GM23338 (cell line): Measurements from ENCODE around the gene RPS6KA3. TPM values are rescaled to one million over a fixed set of nuclear protein-coding genes. Genes with fewer than 3 reads are reported as not detected.

Experiments
- ATAC-seq: fragments of 200-7000 bp; cut with Tn5 transposase; 3 replicates; pipeline ENCODE4 v1.9.1; 2020
- DNase-seq: peaks from one replicate; pipeline ENCODE4 v3.0.0-alpha.2; 2015; ENCODE audit warnings: low spot score
- H2AFZ ChIP-seq: fragments of 200-600 bp; sonication (generic); 2 replicates; pipeline ENCODE4 v1.8.0; 2016; ENCODE audit warnings: antibody characterized with exemption, mild to moderate bottlenecking, moderate library complexity
- H3F3A ChIP-seq: fragments of 200-600 bp; sonication (generic); replicated peaks from 2 replicates; pipeline ENCODE4 v1.8.0; 2017; ENCODE audit warnings: antibody characterized with exemption, mixed run types, low read depth
- H3K27ac ChIP-seq: fragments of 200-600 bp; sonication (generic); 2 replicates; pipeline ENCODE4 v1.6.1; 2016; ENCODE audit warnings: low read depth
- H3K27me3 ChIP-seq: fragments of 200-600 bp; sonication (generic); 2 replicates; pipeline ENCODE4 v1.8.0; 2016; ENCODE audit warnings: mild to moderate bottlenecking, mixed run types, moderate library complexity; ENCODE audit not compliant: insufficient read depth
- H3K36me3 ChIP-seq: fragments of 200-600 bp; sonication (generic); 2 replicates; pipeline ENCODE4 v1.8.0; 2016; ENCODE audit warnings: mild to moderate bottlenecking; ENCODE audit not compliant: insufficient read depth
- H3K4me1 ChIP-seq: fragments of 200-600 bp; sonication (generic); 2 replicates; pipeline ENCODE4 v1.8.0; 2016; ENCODE audit warnings: mild to moderate bottlenecking, moderate library complexity; ENCODE audit not compliant: insufficient read depth
- H3K4me2 ChIP-seq: fragments of 200-600 bp; sonication (generic); 2 replicates; pipeline ENCODE4 v1.7.1; 2017; ENCODE audit warnings: mixed run types
- H3K4me3 ChIP-seq: fragments of 200-600 bp; sonication (generic); 2 replicates; pipeline ENCODE4 v1.6.1; 2016; ENCODE audit warnings: mixed run types
- H3K79me2 ChIP-seq: fragments of 200-600 bp; sonication (generic); replicated peaks from 2 replicates; pipeline ENCODE4 v1.8.0; 2017; ENCODE audit warnings: mild to moderate bottlenecking; ENCODE audit not compliant: insufficient read depth
- H3K9me2 ChIP-seq: fragments of 200-600 bp; sonication (generic); 2 replicates; pipeline ENCODE4 v1.8.0; 2017; ENCODE audit not compliant: insufficient read depth
- H4K20me1 ChIP-seq: fragments of 200-600 bp; sonication (generic); replicated peaks from 2 replicates; pipeline ENCODE4 v1.8.0; 2017; ENCODE audit warnings: mild to moderate bottlenecking; ENCODE audit not compliant: insufficient read depth
- H3K27ac Mint-ChIP-seq: 2 replicates; pipeline ENCODE4 v1.8.0; 2020; ENCODE audit warnings: inconsistent platforms, mild to moderate bottlenecking, moderate library complexity, mixed read lengths
- H3K27me3 Mint-ChIP-seq: 3 replicates; pipeline ENCODE4 v1.8.0; 2022; ENCODE audit warnings: low read depth, mild to moderate bottlenecking, moderate library complexity, mixed read lengths, inconsistent platforms; ENCODE audit not compliant: insufficient read depth, poor library complexity
- H3K36me3 Mint-ChIP-seq: 3 replicates; pipeline ENCODE4 v1.8.0; 2021; ENCODE audit warnings: low read depth, mild to moderate bottlenecking, inconsistent platforms, moderate library complexity, mixed read lengths
- H3K4me1 Mint-ChIP-seq: 3 replicates; pipeline ENCODE4 v1.8.0; 2020; ENCODE audit warnings: mild to moderate bottlenecking, inconsistent platforms, mixed read lengths
- H3K4me3 Mint-ChIP-seq: 3 replicates; pipeline ENCODE4 v1.8.0; 2021; ENCODE audit warnings: moderate library complexity, mild to moderate bottlenecking, inconsistent platforms, mixed read lengths
- H3K9me3 Mint-ChIP-seq: 3 replicates; pipeline ENCODE4 v1.8.0; 2020; ENCODE audit warnings: moderate library complexity, mild to moderate bottlenecking, inconsistent platforms, mixed read lengths
- CREB1 ChIP-seq: fragments of 250-450 bp; sonication (Bioruptor Pico); IDR thresholded peaks from 2 replicates; pipeline ENCODE4 v1.5.0; 2020; ENCODE audit warnings: low read depth, mild to moderate bottlenecking, moderate library complexity
- EZH2 ChIP-seq: fragments of 200-600 bp; sonication (generic); IDR thresholded peaks from one replicate; pipeline ENCODE4 v1.8.0; 2017; ENCODE audit warnings: antibody characterized with exemption, mild to moderate bottlenecking, low read depth; ENCODE audit not compliant: unreplicated experiment
- EZH2phosphoT487 ChIP-seq: fragments of 200-600 bp; sonication (generic); IDR thresholded peaks from one replicate; pipeline ENCODE4 v1.8.1; 2018; ENCODE audit warnings: antibody characterized with exemption; ENCODE audit not compliant: unreplicated experiment
- JUNB ChIP-seq: IDR thresholded peaks from one replicate; pipeline ENCODE4 v1.6.1; 2016; ENCODE audit warnings: antibody characterized with exemption; ENCODE audit not compliant: unreplicated experiment
- NANOG ChIP-seq: IDR thresholded peaks from 2 replicates; pipeline ENCODE4 v1.6.1; 2016; ENCODE audit warnings: antibody characterized with exemption, borderline replicate concordance
- POLR2AphosphoS5 ChIP-seq: IDR thresholded peaks from 2 replicates; pipeline ENCODE4 v1.6.1; 2016; ENCODE audit warnings: antibody characterized with exemption, low read depth
- STAT1 ChIP-seq: IDR thresholded peaks from one replicate; pipeline ENCODE4 v1.6.1; 2016; ENCODE audit warnings: antibody characterized with exemption; ENCODE audit not compliant: unreplicated experiment
- ZNF114 ChIP-seq: fragments of 250-450 bp; sonication (Bioruptor Pico); IDR thresholded peaks from 2 replicates; pipeline ENCODE4 v1.5.0; 2020; ENCODE audit warnings: mild to moderate bottlenecking, moderate library complexity
- ZNF331 ChIP-seq: fragments of 250-450 bp; sonication (Bioruptor Pico); IDR thresholded peaks from 2 replicates; pipeline ENCODE4 v1.5.0; 2020; ENCODE audit warnings: low read depth, mild to moderate bottlenecking, moderate library complexity
- polyA plus RNA-seq: library from polyadenylated mRNA; unstranded; fragments of >200 nt; fragmentation: Nextera tagmentation; extraction: Ambion mirVana; gene quantifications from 2 replicates; pipeline ENCODE4 v1.2.1, GENCODE V29; 2016
- total RNA-seq: library from RNA; depleted of rRNA; stranded (reverse); fragments of >200 nt; shearing (Covaris generic); gene quantifications from 2 replicates; pipeline ENCODE4 v1.2.3, GENCODE V29; 2014
- TF ChIP-seq, protein P1 (sequence below), 2 experiments: fragments of 200-600 bp in 1 of 2; sonication (generic) in 1 of 2; conservative IDR thresholded peaks; 2 replicates each; pipeline versions ENCODE4 v1.5.1 to v1.6.1; 2016 to 2017; ENCODE audit warnings: antibody characterized with exemption in 2 of 2, low read depth in 2 of 2, mild to moderate bottlenecking in 2 of 2, moderate library complexity in 1 of 2
- TF ChIP-seq, protein P2 (sequence below): IDR thresholded peaks from one replicate; pipeline ENCODE4 v1.6.1; 2018; ENCODE audit warnings: antibody characterized with exemption; ENCODE audit not compliant: unreplicated experiment
- TF ChIP-seq, protein P3 (sequence below): IDR thresholded peaks from 2 replicates; pipeline ENCODE4 v1.6.1; 2016; ENCODE audit warnings: antibody characterized with exemption
- TF ChIP-seq, protein P4 (sequence below): fragments of 250-450 bp; sonication (Bioruptor Pico); IDR thresholded peaks from 2 replicates; pipeline ENCODE4 v1.5.0; 2020; ENCODE audit warnings: mild to moderate bottlenecking, moderate library complexity

The RPS6KA3 gene
- total and polyA plus RNA-seq, 2 experiments from 2014 or later, result 3.2 to 12.2 TPM

DNA sequence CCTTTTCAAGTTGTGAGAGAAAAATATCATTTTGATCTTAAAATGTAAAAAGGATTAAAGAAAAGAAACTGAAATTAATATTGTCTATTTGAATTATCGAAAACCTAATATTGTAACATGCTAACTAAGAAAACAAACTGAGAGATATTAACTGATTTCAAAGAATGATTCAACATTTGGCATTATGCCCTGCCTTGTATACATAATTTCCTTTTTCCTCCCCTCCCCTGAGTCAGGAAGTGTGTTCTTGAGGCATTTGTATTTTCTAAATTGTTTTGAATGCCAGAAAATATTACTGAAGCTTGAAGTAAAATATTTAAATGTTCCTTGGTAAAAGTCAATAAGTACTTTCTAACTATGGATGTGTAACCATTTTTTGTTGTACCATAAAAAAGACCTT lies 49.4 kb downstream of the RPS6KA3 start:
- Mint-ChIP-seq H3K36me3 (no peaks in the 10 kb centered on the region), H3K4me1 (peaks cover 18% of the 10 kb centered on the region), H3K4me3 (no peak overlapping the region), H3K9me3 (no peaks in the 10 kb centered on the region), H3K27ac (no peak overlapping the region), H3K27me3 (peaks cover 2% of the 10 kb centered on the region)
- Histone ChIP-seq H3K4me1 (no peaks in the 10 kb centered on the region), H3K9me2 (no peaks in the 10 kb centered on the region), H4K20me1 (no peaks in the 10 kb centered on the region), H3K4me3 (no peak overlapping the region), H3K79me2 (no peaks in the 10 kb centered on the region), H3K27ac (no peak overlapping the region), H3K27me3 (no peaks in the 10 kb centered on the region), H2AFZ (no peak overlapping the region), H3K4me2 (no peak overlapping the region), H3F3A (no peaks in the 10 kb centered on the region), H3K36me3 (no peaks in the 10 kb centered on the region)
- TF ChIP-seq, protein P1, sequence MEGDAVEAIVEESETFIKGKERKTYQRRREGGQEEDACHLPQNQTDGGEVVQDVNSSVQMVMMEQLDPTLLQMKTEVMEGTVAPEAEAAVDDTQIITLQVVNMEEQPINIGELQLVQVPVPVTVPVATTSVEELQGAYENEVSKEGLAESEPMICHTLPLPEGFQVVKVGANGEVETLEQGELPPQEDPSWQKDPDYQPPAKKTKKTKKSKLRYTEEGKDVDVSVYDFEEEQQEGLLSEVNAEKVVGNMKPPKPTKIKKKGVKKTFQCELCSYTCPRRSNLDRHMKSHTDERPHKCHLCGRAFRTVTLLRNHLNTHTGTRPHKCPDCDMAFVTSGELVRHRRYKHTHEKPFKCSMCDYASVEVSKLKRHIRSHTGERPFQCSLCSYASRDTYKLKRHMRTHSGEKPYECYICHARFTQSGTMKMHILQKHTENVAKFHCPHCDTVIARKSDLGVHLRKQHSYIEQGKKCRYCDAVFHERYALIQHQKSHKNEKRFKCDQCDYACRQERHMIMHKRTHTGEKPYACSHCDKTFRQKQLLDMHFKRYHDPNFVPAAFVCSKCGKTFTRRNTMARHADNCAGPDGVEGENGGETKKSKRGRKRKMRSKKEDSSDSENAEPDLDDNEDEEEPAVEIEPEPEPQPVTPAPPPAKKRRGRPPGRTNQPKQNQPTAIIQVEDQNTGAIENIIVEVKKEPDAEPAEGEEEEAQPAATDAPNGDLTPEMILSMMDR (conservative IDR thresholded peaks at IDR 0.05; ENCODE audit: low read depth in 2 of 2), result no peak
- TF ChIP-seq JUNB (no peak), NANOG (no peak), ZNF331 (CRISPR knock-in tag) (no peak), CREB1 (CRISPR knock-in tag) (no peak), POLR2AphosphoS5 (no peak), STAT1 (no peak), EZH2 (no peak), ZNF114 (CRISPR knock-in tag) (no peak), EZH2phosphoT487 (no peak)
- TF ChIP-seq, protein P2, sequence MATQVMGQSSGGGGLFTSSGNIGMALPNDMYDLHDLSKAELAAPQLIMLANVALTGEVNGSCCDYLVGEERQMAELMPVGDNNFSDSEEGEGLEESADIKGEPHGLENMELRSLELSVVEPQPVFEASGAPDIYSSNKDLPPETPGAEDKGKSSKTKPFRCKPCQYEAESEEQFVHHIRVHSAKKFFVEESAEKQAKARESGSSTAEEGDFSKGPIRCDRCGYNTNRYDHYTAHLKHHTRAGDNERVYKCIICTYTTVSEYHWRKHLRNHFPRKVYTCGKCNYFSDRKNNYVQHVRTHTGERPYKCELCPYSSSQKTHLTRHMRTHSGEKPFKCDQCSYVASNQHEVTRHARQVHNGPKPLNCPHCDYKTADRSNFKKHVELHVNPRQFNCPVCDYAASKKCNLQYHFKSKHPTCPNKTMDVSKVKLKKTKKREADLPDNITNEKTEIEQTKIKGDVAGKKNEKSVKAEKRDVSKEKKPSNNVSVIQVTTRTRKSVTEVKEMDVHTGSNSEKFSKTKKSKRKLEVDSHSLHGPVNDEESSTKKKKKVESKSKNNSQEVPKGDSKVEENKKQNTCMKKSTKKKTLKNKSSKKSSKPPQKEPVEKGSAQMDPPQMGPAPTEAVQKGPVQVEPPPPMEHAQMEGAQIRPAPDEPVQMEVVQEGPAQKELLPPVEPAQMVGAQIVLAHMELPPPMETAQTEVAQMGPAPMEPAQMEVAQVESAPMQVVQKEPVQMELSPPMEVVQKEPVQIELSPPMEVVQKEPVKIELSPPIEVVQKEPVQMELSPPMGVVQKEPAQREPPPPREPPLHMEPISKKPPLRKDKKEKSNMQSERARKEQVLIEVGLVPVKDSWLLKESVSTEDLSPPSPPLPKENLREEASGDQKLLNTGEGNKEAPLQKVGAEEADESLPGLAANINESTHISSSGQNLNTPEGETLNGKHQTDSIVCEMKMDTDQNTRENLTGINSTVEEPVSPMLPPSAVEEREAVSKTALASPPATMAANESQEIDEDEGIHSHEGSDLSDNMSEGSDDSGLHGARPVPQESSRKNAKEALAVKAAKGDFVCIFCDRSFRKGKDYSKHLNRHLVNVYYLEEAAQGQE, result no peak
- TF ChIP-seq, protein P3, sequence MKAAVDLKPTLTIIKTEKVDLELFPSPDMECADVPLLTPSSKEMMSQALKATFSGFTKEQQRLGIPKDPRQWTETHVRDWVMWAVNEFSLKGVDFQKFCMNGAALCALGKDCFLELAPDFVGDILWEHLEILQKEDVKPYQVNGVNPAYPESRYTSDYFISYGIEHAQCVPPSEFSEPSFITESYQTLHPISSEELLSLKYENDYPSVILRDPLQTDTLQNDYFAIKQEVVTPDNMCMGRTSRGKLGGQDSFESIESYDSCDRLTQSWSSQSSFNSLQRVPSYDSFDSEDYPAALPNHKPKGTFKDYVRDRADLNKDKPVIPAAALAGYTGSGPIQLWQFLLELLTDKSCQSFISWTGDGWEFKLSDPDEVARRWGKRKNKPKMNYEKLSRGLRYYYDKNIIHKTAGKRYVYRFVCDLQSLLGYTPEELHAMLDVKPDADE, result no peak
- TF ChIP-seq, protein P4, sequence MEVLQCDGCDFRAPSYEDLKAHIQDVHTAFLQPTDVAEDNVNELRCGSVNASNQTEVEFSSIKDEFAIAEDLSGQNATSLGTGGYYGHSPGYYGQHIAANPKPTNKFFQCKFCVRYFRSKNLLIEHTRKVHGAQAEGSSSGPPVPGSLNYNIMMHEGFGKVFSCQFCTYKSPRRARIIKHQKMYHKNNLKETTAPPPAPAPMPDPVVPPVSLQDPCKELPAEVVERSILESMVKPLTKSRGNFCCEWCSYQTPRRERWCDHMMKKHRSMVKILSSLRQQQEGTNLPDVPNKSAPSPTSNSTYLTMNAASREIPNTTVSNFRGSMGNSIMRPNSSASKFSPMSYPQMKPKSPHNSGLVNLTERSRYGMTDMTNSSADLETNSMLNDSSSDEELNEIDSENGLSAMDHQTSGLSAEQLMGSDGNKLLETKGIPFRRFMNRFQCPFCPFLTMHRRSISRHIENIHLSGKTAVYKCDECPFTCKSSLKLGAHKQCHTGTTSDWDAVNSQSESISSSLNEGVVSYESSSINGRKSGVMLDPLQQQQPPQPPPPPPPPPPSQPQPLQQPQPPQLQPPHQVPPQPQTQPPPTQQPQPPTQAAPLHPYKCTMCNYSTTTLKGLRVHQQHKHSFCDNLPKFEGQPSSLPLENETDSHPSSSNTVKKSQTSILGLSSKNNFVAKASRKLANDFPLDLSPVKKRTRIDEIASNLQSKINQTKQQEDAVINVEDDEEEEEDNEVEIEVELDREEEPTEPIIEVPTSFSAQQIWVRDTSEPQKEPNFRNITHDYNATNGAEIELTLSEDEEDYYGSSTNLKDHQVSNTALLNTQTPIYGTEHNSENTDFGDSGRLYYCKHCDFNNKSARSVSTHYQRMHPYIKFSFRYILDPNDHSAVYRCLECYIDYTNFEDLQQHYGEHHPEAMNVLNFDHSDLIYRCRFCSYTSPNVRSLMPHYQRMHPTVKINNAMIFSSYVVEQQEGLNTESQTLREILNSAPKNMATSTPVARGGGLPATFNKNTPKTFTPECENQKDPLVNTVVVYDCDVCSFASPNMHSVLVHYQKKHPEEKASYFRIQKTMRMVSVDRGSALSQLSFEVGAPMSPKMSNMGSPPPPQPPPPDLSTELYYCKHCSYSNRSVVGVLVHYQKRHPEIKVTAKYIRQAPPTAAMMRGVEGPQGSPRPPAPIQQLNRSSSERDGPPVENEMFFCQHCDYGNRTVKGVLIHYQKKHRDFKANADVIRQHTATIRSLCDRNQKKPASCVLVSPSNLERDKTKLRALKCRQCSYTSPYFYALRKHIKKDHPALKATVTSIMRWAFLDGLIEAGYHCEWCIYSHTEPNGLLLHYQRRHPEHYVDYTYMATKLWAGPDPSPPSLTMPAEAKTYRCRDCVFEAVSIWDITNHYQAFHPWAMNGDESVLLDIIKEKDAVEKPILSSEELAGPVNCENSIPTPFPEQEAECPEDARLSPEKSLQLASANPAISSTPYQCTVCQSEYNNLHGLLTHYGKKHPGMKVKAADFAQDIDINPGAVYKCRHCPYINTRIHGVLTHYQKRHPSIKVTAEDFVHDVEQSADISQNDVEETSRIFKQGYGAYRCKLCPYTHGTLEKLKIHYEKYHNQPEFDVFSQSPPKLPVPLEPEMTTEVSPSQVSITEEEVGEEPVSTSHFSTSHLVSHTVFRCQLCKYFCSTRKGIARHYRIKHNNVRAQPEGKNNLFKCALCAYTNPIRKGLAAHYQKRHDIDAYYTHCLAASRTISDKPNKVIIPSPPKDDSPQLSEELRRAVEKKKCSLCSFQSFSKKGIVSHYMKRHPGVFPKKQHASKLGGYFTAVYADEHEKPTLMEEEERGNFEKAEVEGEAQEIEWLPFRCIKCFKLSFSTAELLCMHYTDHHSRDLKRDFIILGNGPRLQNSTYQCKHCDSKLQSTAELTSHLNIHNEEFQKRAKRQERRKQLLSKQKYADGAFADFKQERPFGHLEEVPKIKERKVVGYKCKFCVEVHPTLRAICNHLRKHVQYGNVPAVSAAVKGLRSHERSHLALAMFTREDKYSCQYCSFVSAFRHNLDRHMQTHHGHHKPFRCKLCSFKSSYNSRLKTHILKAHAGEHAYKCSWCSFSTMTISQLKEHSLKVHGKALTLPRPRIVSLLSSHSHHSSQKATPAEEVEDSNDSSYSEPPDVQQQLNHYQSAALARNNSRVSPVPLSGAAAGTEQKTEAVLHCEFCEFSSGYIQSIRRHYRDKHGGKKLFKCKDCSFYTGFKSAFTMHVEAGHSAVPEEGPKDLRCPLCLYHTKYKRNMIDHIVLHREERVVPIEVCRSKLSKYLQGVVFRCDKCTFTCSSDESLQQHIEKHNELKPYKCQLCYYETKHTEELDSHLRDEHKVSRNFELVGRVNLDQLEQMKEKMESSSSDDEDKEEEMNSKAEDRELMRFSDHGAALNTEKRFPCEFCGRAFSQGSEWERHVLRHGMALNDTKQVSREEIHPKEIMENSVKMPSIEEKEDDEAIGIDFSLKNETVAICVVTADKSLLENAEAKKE (CRISPR knock-in tag), result no peak
- DNase-seq (no peak), ATAC-seq (no peak)
